ENCODE data around the gene FTSJ3. TPM values are rescaled to one million over a fixed set of nuclear protein-coding genes. Genes with fewer than 3 reads are reported as not detected.
"Not testable (repeated sequence)": the region's sequence is repeated elsewhere in the genome, so short reads cannot be mapped to it uniquely, and the experiment has no call there.

FTSJ3 gene, protein sequence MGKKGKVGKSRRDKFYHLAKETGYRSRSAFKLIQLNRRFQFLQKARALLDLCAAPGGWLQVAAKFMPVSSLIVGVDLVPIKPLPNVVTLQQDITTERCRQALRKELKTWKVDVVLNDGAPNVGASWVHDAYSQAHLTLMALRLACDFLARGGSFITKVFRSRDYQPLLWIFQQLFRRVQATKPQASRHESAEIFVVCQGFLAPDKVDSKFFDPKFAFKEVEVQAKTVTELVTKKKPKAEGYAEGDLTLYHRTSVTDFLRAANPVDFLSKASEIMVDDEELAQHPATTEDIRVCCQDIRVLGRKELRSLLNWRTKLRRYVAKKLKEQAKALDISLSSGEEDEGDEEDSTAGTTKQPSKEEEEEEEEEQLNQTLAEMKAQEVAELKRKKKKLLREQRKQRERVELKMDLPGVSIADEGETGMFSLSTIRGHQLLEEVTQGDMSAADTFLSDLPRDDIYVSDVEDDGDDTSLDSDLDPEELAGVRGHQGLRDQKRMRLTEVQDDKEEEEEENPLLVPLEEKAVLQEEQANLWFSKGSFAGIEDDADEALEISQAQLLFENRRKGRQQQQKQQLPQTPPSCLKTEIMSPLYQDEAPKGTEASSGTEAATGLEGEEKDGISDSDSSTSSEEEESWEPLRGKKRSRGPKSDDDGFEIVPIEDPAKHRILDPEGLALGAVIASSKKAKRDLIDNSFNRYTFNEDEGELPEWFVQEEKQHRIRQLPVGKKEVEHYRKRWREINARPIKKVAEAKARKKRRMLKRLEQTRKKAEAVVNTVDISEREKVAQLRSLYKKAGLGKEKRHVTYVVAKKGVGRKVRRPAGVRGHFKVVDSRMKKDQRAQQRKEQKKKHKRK
- total RNA-seq, result 38.7 TPM
- polyA plus RNA-seq (ENCODE audit: insufficient read depth, low read depth, low replicate concordance), result 23.7 TPM
- long read RNA-seq, donor 1, partial matches to known transcripts, result 0 of 3 reads
- long read RNA-seq, donor 1, other reads (novel, unspliced or antisense), result 0 of 3 reads
- long read RNA-seq, donor 2, partial matches to known transcripts, result 45 of 50 reads
- long read RNA-seq, donor 2, other reads (novel, unspliced or antisense), result 0 of 50 reads
- long read RNA-seq, donor 3, partial matches to known transcripts, result 32 of 36 reads
- long read RNA-seq, donor 3, other reads (novel, unspliced or antisense), result 0 of 36 reads
- long read RNA-seq, donor 4, partial matches to known transcripts, result 26 of 32 reads
- long read RNA-seq, donor 4, other reads (novel, unspliced or antisense), result 0 of 32 reads
- long read RNA-seq, donor 5, result 0 reads
- long read RNA-seq, donor 6, partial matches to known transcripts, result 191 of 265 reads
- long read RNA-seq, donor 6, other reads (novel, unspliced or antisense), result 70 of 265 reads
- long read RNA-seq, donor 7, transcript FTSJ3-201 (21 exons, 3,559 nt), result major isoform, 22 of 47 reads
- long read RNA-seq, donor 7, partial matches to known transcripts, result 17 of 47 reads
- long read RNA-seq, donor 7, other reads (novel, unspliced or antisense), result 8 of 47 reads
- long read RNA-seq, donor 8, partial matches to known transcripts, result 10 of 13 reads
- long read RNA-seq, donor 8, other reads (novel, unspliced or antisense), result 0 of 13 reads
- long read RNA-seq, donor 9, partial matches to known transcripts, result 11 of 11 reads
- long read RNA-seq, donor 9, other reads (novel, unspliced or antisense), result 0 of 11 reads
- long read RNA-seq, donor 10, partial matches to known transcripts, result 20 of 22 reads
- long read RNA-seq, donor 10, other reads (novel, unspliced or antisense), result 0 of 22 reads

- DNase-seq, result peak; percentile 95 to 99 (median 98)
- intact Hi-C loops (cut with DNase I), result no loop called here
- Histone ChIP-seq H3K27me3 (ENCODE audit: control insufficient read depth, insufficient read depth, low read length) (no peaks in the 10 kb centered on the region), H3K4me3 (ENCODE audit: low read length in 3 of 3) (peak within 1 kb of the TSS; percentile 90 to 99 (median 95)), H3K36me3 (ENCODE audit: control insufficient read depth in 2 of 3, insufficient read depth in 3 of 3, low read length in 3 of 3) (peaks cover 23 to 77% (median 50%) of the 10 kb centered on the region in 3 donors), H3K9ac (ENCODE audit: low read length in 3 of 3) (peak within 1 kb of the TSS; percentile 75 to 93 (median 77)), H3K27ac (ENCODE audit: low read depth in 2 of 2, low read length in 2 of 2) (peak within 1 kb of the TSS; percentile 96 to 99), H3K9me3 (ENCODE audit: control insufficient read depth in 2 of 3, insufficient read depth in 1 of 3, low read length in 3 of 3) (no peaks in the 10 kb centered on the region), H3K4me1 (ENCODE audit: control insufficient read depth in 2 of 3, insufficient read depth in 2 of 3, low read depth in 1 of 3, low read length in 3 of 3) (peaks cover 0 to 26% (median 20%) of the 10 kb centered on the region in 3 donors)
- TF ChIP-seq, protein P1, sequence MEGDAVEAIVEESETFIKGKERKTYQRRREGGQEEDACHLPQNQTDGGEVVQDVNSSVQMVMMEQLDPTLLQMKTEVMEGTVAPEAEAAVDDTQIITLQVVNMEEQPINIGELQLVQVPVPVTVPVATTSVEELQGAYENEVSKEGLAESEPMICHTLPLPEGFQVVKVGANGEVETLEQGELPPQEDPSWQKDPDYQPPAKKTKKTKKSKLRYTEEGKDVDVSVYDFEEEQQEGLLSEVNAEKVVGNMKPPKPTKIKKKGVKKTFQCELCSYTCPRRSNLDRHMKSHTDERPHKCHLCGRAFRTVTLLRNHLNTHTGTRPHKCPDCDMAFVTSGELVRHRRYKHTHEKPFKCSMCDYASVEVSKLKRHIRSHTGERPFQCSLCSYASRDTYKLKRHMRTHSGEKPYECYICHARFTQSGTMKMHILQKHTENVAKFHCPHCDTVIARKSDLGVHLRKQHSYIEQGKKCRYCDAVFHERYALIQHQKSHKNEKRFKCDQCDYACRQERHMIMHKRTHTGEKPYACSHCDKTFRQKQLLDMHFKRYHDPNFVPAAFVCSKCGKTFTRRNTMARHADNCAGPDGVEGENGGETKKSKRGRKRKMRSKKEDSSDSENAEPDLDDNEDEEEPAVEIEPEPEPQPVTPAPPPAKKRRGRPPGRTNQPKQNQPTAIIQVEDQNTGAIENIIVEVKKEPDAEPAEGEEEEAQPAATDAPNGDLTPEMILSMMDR (IDR thresholded peaks at IDR 0.05; ENCODE audit: borderline replicate concordance, extremely low read depth, insufficient read depth), result peak; percentile 29
- FAIRE-seq, result no peak
Measured at GRCh38 chr17:63827002-63827800, at the start of gene FTSJ3, which contains the start of gene PSMC5. Gene FTSJ3 (minus strand): TSS chr17:63827663. CDS start chr17:63826902, 761 bp downstream. Gene PSMC5 (plus strand): TSS chr17:63827431. CDS start chr17:63827491, 60 bp downstream.

GRCh38 chr17:63874693-63875092, 47.2 kb upstream of the FTSJ3 start:
- FAIRE-seq; H3K36me3 ChIP-seq (ENCODE audit: control insufficient read depth in 2 of 3, insufficient read depth in 3 of 3, low read length in 3 of 3); H3K4me1 ChIP-seq (ENCODE audit: control insufficient read depth in 2 of 3, insufficient read depth in 2 of 3, low read depth in 1 of 3, low read length in 3 of 3); DNase-seq; intact Hi-C loops (cut with DNase I); H3K9ac ChIP-seq (ENCODE audit: low read length in 3 of 3); H3K27ac ChIP-seq (ENCODE audit: low read depth in 2 of 2, low read length in 2 of 2); H3K27me3 ChIP-seq (ENCODE audit: control insufficient read depth, insufficient read depth, low read length); H3K4me3 ChIP-seq (ENCODE audit: low read length in 3 of 3); H3K9me3 ChIP-seq (ENCODE audit: control insufficient read depth in 2 of 3, insufficient read depth in 1 of 3, low read length in 3 of 3): not testable (repeated sequence)

DNA sequence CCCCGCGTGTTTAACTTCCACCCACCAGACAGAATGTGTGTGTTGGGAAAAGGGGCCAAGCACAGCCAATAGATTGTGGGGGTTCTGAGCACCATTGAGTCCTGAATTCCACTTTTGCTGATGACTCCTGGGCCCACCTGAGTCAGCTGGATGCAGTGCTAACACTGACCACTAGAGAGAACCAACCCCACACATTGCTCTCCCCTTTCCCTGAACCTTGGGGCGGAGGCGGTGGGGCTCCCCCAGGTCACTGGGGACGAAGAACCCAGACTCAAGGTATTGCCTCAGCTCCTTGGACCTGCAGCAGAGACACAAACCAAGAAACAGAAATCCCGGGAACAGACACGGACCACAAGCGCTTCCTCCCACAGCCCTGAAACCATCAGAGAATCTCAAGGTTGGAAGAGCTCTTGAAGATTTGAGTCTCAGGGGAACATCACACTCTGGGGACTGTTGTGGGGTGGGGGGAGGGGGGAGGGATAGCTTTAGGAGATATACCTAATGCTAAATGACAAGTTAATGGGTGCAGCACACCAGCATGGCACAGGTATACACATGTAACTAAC, 46.7 kb upstream of the FTSJ3 start:
- H3K9ac ChIP-seq (ENCODE audit: low read length in 3 of 3); FAIRE-seq; DNase-seq; H3K4me3 ChIP-seq (ENCODE audit: low read length in 3 of 3); H3K4me1 ChIP-seq (ENCODE audit: control insufficient read depth in 2 of 3, insufficient read depth in 2 of 3, low read depth in 1 of 3, low read length in 3 of 3); H3K36me3 ChIP-seq (ENCODE audit: control insufficient read depth in 2 of 3, insufficient read depth in 3 of 3, low read length in 3 of 3); intact Hi-C loops (cut with DNase I); H3K27me3 ChIP-seq (ENCODE audit: control insufficient read depth, insufficient read depth, low read length); H3K27ac ChIP-seq (ENCODE audit: low read depth in 2 of 2, low read length in 2 of 2); H3K9me3 ChIP-seq (ENCODE audit: control insufficient read depth in 2 of 3, insufficient read depth in 1 of 3, low read length in 3 of 3): not testable (repeated sequence)

DNA sequence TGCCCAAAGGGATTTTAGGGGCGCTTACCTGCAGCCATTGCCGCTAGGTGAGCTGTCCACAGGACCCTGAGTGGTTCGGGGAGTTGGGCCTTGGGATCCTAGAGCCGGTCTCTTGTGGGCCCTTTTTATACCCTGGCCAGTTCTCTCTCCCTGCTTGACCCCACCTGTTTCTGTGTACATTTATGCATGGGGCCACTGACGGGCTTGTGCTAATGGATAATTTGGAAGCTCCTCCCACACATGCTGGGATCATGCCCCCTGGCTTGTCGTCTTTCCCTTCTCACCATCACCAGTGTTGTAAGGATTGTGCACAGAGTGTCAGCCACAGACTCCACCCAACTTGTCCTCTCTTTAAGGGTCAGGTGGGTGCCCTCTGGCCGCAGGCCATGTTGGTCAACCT, 46.1 kb upstream of the FTSJ3 start, which contains the start of gene CSH2:
TSS of gene CSH2 (minus strand) at position 101 of the 400 bp plus-strand sequence. CDS start at position 38, 63 bp downstream.
- H3K9ac ChIP-seq (ENCODE audit: low read length in 3 of 3); FAIRE-seq; H3K27ac ChIP-seq (ENCODE audit: low read depth in 2 of 2, low read length in 2 of 2); DNase-seq; H3K9me3 ChIP-seq (ENCODE audit: control insufficient read depth in 2 of 3, insufficient read depth in 1 of 3, low read length in 3 of 3); H3K4me1 ChIP-seq (ENCODE audit: control insufficient read depth in 2 of 3, insufficient read depth in 2 of 3, low read depth in 1 of 3, low read length in 3 of 3); H3K36me3 ChIP-seq (ENCODE audit: control insufficient read depth in 2 of 3, insufficient read depth in 3 of 3, low read length in 3 of 3); H3K4me3 ChIP-seq (ENCODE audit: low read length in 3 of 3); intact Hi-C loops (cut with DNase I); H3K27me3 ChIP-seq (ENCODE audit: control insufficient read depth, insufficient read depth, low read length): not testable (repeated sequence)

DNA sequence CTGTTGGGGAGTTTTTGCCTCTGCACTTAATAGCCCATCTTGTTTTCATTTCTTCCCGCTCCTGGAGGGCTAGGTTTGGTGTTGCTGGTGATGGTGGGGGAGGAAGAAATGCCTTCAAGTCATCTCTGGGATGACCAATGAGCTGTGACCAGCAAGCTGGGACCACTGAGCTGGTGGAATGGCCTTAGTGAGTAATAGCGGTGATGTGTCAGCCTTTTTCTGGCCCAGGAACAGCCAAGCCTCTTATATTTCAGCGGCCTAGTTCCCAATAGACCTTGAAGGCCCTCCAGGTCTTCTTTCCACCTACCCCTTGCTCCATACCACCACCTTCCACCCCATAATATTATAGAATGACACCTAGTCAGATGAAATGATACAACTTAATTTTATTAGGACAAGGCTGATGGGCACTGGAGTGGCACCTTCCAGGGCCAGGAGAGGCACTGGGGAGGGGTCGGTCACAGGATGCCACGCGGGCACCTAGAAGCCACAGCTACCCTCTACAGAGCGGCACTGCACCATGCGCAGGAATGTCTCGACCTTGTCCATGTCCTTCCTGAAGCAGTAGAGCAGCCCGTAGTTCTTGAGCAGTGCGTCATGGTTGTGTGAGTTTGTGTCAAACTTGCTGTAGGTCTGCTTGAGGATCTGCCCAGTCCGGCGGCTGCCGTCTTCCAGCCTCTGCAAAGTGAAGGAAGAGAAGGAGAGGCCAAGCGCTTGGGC, 44.3 kb upstream of the FTSJ3 start:
- FAIRE-seq; H3K36me3 ChIP-seq (ENCODE audit: control insufficient read depth in 2 of 3, insufficient read depth in 3 of 3, low read length in 3 of 3); DNase-seq; H3K4me3 ChIP-seq (ENCODE audit: low read length in 3 of 3); H3K4me1 ChIP-seq (ENCODE audit: control insufficient read depth in 2 of 3, insufficient read depth in 2 of 3, low read depth in 1 of 3, low read length in 3 of 3); H3K9ac ChIP-seq (ENCODE audit: low read length in 3 of 3); intact Hi-C loops (cut with DNase I); H3K27ac ChIP-seq (ENCODE audit: low read depth in 2 of 2, low read length in 2 of 2); H3K27me3 ChIP-seq (ENCODE audit: control insufficient read depth, insufficient read depth, low read length); H3K9me3 ChIP-seq (ENCODE audit: control insufficient read depth in 2 of 3, insufficient read depth in 1 of 3, low read length in 3 of 3): not testable (repeated sequence)
